GM13977 (cell line): ENCODE measurements around the gene BAZ1A.

Experiments used
- DNase-seq: peaks from one replicate; pipeline ENCODE4 v3.0.0; 2012; ENCODE audit warnings: low spot score
- in situ Hi-C: fragments of 300-500 bp; cut with MboI; formaldehyde crosslinking; loops from one replicate; pipeline ENCODE4 v1.12.0; 2022; ENCODE audit warnings: low sequenced_read_pairs, low pct_unique_long_range_greater_than_20kb, mixed read lengths, inconsistent platforms; ENCODE audit not compliant: unreplicated experiment
- TF ChIP-seq, protein P1 (sequence below): IDR thresholded peaks from 2 replicates; pipeline ENCODE4 v1.5.1; 2012; ENCODE audit warnings: mild to moderate bottlenecking, control low read depth; ENCODE audit not compliant: insufficient read depth; ENCODE audit errors: extremely low read depth, missing control alignments

The BAZ1A gene

GRCh38 chr14:34794941-34795340 is 80.2 kb downstream of the BAZ1A start:
- TF ChIP-seq, protein P1, sequence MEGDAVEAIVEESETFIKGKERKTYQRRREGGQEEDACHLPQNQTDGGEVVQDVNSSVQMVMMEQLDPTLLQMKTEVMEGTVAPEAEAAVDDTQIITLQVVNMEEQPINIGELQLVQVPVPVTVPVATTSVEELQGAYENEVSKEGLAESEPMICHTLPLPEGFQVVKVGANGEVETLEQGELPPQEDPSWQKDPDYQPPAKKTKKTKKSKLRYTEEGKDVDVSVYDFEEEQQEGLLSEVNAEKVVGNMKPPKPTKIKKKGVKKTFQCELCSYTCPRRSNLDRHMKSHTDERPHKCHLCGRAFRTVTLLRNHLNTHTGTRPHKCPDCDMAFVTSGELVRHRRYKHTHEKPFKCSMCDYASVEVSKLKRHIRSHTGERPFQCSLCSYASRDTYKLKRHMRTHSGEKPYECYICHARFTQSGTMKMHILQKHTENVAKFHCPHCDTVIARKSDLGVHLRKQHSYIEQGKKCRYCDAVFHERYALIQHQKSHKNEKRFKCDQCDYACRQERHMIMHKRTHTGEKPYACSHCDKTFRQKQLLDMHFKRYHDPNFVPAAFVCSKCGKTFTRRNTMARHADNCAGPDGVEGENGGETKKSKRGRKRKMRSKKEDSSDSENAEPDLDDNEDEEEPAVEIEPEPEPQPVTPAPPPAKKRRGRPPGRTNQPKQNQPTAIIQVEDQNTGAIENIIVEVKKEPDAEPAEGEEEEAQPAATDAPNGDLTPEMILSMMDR, result no peak
- in situ Hi-C loops, result no loop called here
- DNase-seq, result no peak

DNA sequence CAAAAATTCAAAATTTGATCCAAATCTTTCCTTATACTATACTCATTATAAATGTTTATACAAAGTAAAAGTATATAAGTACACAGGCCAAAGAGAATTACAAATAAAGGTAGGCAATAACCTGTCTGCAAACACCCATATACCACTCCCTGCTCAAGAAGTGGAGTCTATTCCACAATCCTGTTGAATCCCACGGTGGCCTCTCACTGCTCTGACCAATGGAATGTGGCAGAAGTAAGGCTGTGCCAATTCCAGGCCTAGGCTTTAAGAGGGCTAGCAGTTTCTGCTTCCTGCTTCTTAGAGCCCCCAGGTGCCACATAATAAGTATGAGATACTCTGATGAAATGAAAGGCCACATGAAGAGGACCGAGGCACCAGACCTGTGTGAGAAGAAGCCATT is 80.9 kb downstream of the BAZ1A start:
- TF ChIP-seq, protein P1, result no peak
- in situ Hi-C loops, result no loop called here
- DNase-seq, result no peak

- TF ChIP-seq, protein P1, result no peak
- no peak for DNase-seq
Measured at GRCh38 chr14:34792598-34792997, 82.6 kb downstream of the BAZ1A start.

DNA sequence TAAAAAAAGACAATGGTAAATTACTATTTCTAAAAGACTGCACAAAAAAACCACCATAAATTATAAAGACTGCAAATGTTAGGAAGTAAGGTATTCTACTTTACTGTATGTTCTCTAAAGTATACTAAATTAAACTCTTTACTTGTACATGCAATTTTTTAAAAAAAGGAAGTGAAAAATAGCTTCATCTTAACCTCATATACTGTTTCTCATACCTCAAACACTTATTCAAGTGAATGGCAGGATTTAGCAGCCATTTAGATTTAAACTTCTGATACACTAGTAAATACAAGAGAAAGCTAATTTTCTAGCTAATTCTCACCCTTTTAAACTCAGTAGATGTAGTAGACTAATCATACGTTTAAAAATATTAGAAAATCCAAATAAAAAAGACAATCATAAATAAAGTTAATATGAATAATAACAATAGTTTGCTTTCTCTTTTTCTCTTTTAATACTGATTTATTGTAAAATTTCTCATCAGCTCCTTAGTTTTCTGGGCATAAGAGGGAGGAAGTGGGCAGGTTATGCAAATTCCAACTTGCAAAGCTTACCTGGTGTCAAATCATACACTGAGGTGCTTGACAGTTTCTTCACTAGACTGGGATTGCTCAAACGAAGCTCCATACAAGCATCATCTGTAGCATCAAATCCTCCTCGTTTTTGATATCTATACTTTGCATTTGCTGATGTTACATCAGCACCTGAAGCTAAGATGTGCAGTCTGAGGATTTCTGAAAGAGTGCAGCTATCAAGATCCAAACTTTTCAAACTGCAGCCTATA is 89.7 kb downstream of the BAZ1A start:
- DNase-seq, result peak; percentile 45
- TF ChIP-seq, protein P1, result no peak
- in situ Hi-C loops, result no loop called here

More at GRCh38 chr14:34792598-34792997, 82.6 kb downstream of the BAZ1A start:
- in situ Hi-C loops, result no loop called here

GRCh38 chr14:34782031-34782430 is 93.1 kb downstream of the BAZ1A start:
- in situ Hi-C loops, result no loop called here
- DNase-seq, result no peak
- TF ChIP-seq, protein P1, result no peak

- DNase-seq, result no peak
- TF ChIP-seq, protein P1, result no peak
- in situ Hi-C loops, result no loop called here
Measured at GRCh38 chr14:34781242-34781641, 93.9 kb downstream of the BAZ1A start.
